GM12878 (cell line): ENCODE data around the gene RETREG1. TPM values are rescaled to one million over a fixed set of nuclear protein-coding genes. Genes with fewer than 3 reads are reported as not detected.

Experiments
- ATAC-seq: fragments of 200-7000 bp; cut with Tn5 transposase; 3 replicates; pipeline ENCODE4 v1.9.1; 2020; ENCODE audit warnings: mild to moderate bottlenecking, moderate library complexity
- BruUV-seq: library from RNA; stranded (reverse); fragments of 400-500 nt; replicated peaks from 2 replicates; lab custom pipeline; 2021; lab: Mats Ljungman, UMichigan
- CTCF ChIA-PET: fragments of 300-600 bp; sonication (Branson Sonifier 250); formaldehyde crosslinking; extraction: SDS; loops from one replicate; lab custom pipeline; 2021; ENCODE audit warnings: inconsistent platforms; lab: Yijun Ruan, JAX
- POLR2A ChIA-PET: fragments of 350-600 bp; formaldehyde crosslinking; extraction: SDS; loops from one replicate; lab custom pipeline; 2021; ENCODE audit warnings: inconsistent platforms; lab: Charles Lee
- RAD21 ChIA-PET: fragments of 300-600 bp; sonication (Branson Sonifier 250); formaldehyde crosslinking; loops from one replicate; lab custom pipeline; 2023; ENCODE audit warnings: antibody characterized with exemption; ENCODE audit not compliant: unreplicated experiment; lab: Charles Lee
- SMC1A ChIA-PET: fragments of 300-600 bp; sonication (Branson Sonifier 250); formaldehyde crosslinking; loops from one replicate; lab custom pipeline; 2023; ENCODE audit not compliant: unreplicated experiment, uncharacterized antibody; lab: Charles Lee
- DNase-seq: peaks from one replicate; pipeline ENCODE4 v3.0.0-alpha.2; 2011; ENCODE audit warnings: low read depth, low spot score
- FAIRE-seq: peaks from 3 replicates; lab custom pipeline; 2011; peaks lifted over from hg19 to GRCh38; lab: Jason Lieb, UNC
- H2AFZ ChIP-seq: 2 replicates; pipeline ENCODE4 v1.6.0; 2011; ENCODE audit warnings: low read depth, low read length, control low read depth; ENCODE audit not compliant: control insufficient read depth
- H3K27ac ChIP-seq: 2 replicates; pipeline ENCODE4 v1.5.1; 2011; ENCODE audit warnings: control low read depth; ENCODE audit not compliant: control insufficient read depth, insufficient read depth
- H3K27me3 ChIP-seq, 2 experiments: replicated peaks in 1 of 2; 2 replicates each; pipeline versions ENCODE4 v1.6.0 to v1.6.1; 2011; ENCODE audit warnings: low read length in 1 of 2; ENCODE audit not compliant: control insufficient read depth in 2 of 2, insufficient read depth in 2 of 2
- H3K36me3 ChIP-seq, 2 experiments: 2 replicates each; pipeline ENCODE4 v1.5.1; 2011; ENCODE audit warnings: low read length in 1 of 2; ENCODE audit not compliant: control insufficient read depth in 2 of 2, insufficient read depth in 2 of 2
- H3K4me1 ChIP-seq: 2 replicates; pipeline ENCODE4 v1.6.1; 2011; ENCODE audit warnings: mild to moderate bottlenecking, low read length, moderate library complexity, mixed read lengths; ENCODE audit not compliant: control insufficient read depth, insufficient read depth
- H3K4me2 ChIP-seq: 2 replicates; pipeline ENCODE4 v1.6.0; 2011; ENCODE audit warnings: control low read depth; ENCODE audit not compliant: control insufficient read depth, insufficient read depth
- H3K4me3 ChIP-seq: fragments of 200-600 bp; sonication (generic); 2 replicates; pipeline ENCODE4 v1.5.1; 2016
- H3K79me2 ChIP-seq: 2 replicates; pipeline ENCODE4 v1.6.0; 2011; ENCODE audit warnings: low read length; ENCODE audit not compliant: control insufficient read depth, insufficient read depth
- H3K9ac ChIP-seq: 2 replicates; pipeline ENCODE4 v1.8.0; 2011; ENCODE audit warnings: low read length, control low read depth, mixed read lengths; ENCODE audit not compliant: control insufficient read depth, insufficient read depth
- H3K9me3 ChIP-seq: replicated peaks from 3 replicates; pipeline ENCODE4 v1.5.1; 2011; ENCODE audit warnings: mild to moderate bottlenecking, low read length; ENCODE audit not compliant: control insufficient read depth, insufficient read depth
- H4K20me1 ChIP-seq: 2 replicates; pipeline ENCODE4 v1.6.0; 2011; ENCODE audit not compliant: control insufficient read depth, insufficient read depth
- JUNB ChIP-seq: IDR thresholded peaks from 2 replicates; pipeline ENCODE4 v1.6.1; 2016; ENCODE audit warnings: antibody characterized with exemption, mild to moderate bottlenecking
- NBN ChIP-seq: fragments of 450-650 bp; IDR thresholded peaks from 2 replicates; pipeline ENCODE4 v1.6.1; 2016
- POLR2A ChIP-seq: IDR thresholded peaks from 2 replicates; pipeline ENCODE4 v1.6.1; 2011; ENCODE audit warnings: low read depth, mild to moderate bottlenecking, low read length
- RCOR1 ChIP-seq: conservative IDR thresholded peaks from 2 replicates; pipeline ENCODE4 v1.6.1; 2012; ENCODE audit warnings: low read depth, low read length, improper control_type of control experiment
- SREBF2 ChIP-seq: IDR thresholded peaks from 2 replicates; pipeline ENCODE4 v1.6.1; 2012; ENCODE audit warnings: mild to moderate bottlenecking, low read length
- ZNF384 ChIP-seq: IDR thresholded peaks from 2 replicates; pipeline ENCODE4 v1.6.1; 2012; ENCODE audit warnings: low read depth, mild to moderate bottlenecking, low read length, improper control_type of control experiment, borderline replicate concordance
- WGBS: methylation state at CpG from one replicate; pipeline ENCODE4 v1.1.6; 2016; ENCODE audit warnings: low lambda C conversion rate; ENCODE audit not compliant: insufficient replicate concordance, insufficient coverage; ENCODE audit errors: missing lambda C conversion rate; 5-methylcytosine and 5-hydroxymethylcytosine counted together
- in situ Hi-C: fragments of 300-500 bp; cut with MboI; formaldehyde crosslinking; loops from 9 replicates; pipeline ENCODE4 v1.14.3; 2018; ENCODE audit warnings: mixed read lengths
- intact Hi-C: fragments of 100-400 bp; cut with micrococcal nuclease; formaldehyde crosslinking; loops from one replicate; pipeline ENCODE4 v1.14.2; 2022; ENCODE audit not compliant: unreplicated experiment
- polyA plus RNA-seq, 11 experiments: library from polyadenylated mRNA; depleted of rRNA in 4 of 11; unstranded in 6 of 11; stranded (reverse) in 5 of 11; fragments of >200 nt; fragmentation: Nextera tagmentation in 4 of 11; fragmentation: Illumina TruSeq in 1 of 11; extraction: Ambion mirVana in 4 of 11; extraction: Trizol in 1 of 11; gene quantifications; 1 replicate in 1 of 11; 2 replicates in 10 of 11; pipeline versions ENCODE4 v1.2.1 to v1.2.3, GENCODE V29; 2011 to 2016; ENCODE audit warnings: inconsistent platforms in 2 of 11, missing spikeins in 2 of 11, low read depth in 1 of 11
- total RNA-seq, 4 experiments: library from RNA; depleted of rRNA in 3 of 4; stranded (reverse); fragments of >200 nt in 3 of 4; fragmentation: Illumina TruSeq in 1 of 4; extraction: Trizol in 1 of 4; gene quantifications; 2 replicates each; pipeline versions ENCODE4 v1.2.1 to v1.2.3, GENCODE V29; 2013 to 2021
- TF ChIP-seq, protein P1 (sequence below): fragments of 450-650 bp; IDR thresholded peaks from 2 replicates; pipeline ENCODE4 v1.6.1; 2016; ENCODE audit warnings: mild to moderate bottlenecking
- TF ChIP-seq, protein P2 (sequence below): fragments of 450-650 bp; IDR thresholded peaks from 2 replicates; pipeline ENCODE4 v1.6.1; 2017; ENCODE audit warnings: mild to moderate bottlenecking, moderate library complexity

Gene RETREG1
- total and polyA plus RNA-seq, 10 of the 15 experiments (the other 5 are each of a cell fraction or from before 2014, with no cell fraction given): 3.9 to 8.9 (median 6.4) TPM

DNA sequence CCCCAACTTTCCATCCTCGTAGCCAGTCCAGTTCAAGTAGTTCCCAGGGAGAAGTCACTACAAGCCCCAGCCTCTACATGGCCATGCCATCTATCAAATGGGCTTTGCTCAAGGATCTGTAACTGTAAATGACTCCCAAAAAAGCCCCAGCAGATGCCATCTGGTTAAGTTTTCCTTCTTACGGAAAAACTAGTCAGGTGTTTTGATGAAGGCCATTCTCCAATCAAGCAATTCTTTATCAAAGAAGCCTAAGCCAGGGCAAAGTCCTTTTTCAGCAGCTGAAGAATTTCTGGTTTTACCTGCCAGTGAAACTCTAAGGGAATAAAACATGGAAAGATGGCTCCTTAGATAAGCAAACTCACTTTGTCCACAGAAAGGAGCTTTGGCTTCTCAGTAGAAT, 129.3 kb downstream of the RETREG1 start (continued):
- TF ChIP-seq, protein P1, sequence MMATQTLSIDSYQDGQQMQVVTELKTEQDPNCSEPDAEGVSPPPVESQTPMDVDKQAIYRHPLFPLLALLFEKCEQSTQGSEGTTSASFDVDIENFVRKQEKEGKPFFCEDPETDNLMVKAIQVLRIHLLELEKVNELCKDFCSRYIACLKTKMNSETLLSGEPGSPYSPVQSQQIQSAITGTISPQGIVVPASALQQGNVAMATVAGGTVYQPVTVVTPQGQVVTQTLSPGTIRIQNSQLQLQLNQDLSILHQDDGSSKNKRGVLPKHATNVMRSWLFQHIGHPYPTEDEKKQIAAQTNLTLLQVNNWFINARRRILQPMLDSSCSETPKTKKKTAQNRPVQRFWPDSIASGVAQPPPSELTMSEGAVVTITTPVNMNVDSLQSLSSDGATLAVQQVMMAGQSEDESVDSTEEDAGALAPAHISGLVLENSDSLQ: no peak
- TF ChIP-seq POLR2A: no peak
- no peak for TF ChIP-seq ZNF384
- TF ChIP-seq NBN: no peak
- TF ChIP-seq JUNB: no peak
- TF ChIP-seq SREBF2: no peak
- TF ChIP-seq RCOR1: no peak

DNA sequence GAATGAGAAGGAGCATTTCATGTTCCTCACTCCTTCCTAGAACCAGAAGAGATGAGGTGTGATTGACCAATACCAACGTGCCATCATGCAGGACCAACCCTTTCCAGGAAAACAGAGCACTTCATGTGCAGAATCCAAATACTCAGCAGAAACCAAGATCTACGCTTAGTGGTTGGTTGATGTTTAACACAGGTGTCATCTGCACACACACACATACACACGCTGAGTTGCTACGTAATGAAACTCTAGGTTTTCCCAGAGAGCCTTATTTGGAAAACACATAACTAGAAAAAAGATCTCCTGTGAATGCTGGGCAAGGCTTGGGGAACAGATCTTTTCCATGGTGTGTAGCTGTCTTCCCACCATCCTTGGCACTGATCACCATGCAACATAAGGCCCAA, 130.1 kb downstream of the RETREG1 start:
- POLR2A ChIA-PET: no interaction called here
- Histone ChIP-seq H3K27ac (no peak overlapping the region), H3K36me3 (no peaks in the 10 kb centered on the region), H3K79me2 (no peaks in the 10 kb centered on the region), H3K4me1 (no peaks in the 10 kb centered on the region), H4K20me1 (no peaks in the 10 kb centered on the region), H3K4me2 (no peak overlapping the region), H3K9me3 (no peaks in the 10 kb centered on the region), H3K27me3 (no peaks in the 10 kb centered on the region; a peak in 1 of 4 replicates), H2AFZ (no peak overlapping the region), H3K4me3 (no peak overlapping the region), H3K9ac (no peak overlapping the region)
- ATAC-seq (no peak), FAIRE-seq (no peak), DNase-seq (no peak)
- intact Hi-C loops: loop anchor here (5.0 kb wide), 1 partner anchor 716 kb away; no protein-coding TSS in a partner anchor
- 55% methylated on average over 4 of the region's 4 CpGs for WGBS
- CTCF ChIA-PET: no interaction called here
- no TSS peak for BruUV-seq
- RAD21 ChIA-PET: no interaction called here
- in situ Hi-C loops: no loop called here
- SMC1A ChIA-PET: no interaction called here
- TF ChIP-seq, protein P2, sequence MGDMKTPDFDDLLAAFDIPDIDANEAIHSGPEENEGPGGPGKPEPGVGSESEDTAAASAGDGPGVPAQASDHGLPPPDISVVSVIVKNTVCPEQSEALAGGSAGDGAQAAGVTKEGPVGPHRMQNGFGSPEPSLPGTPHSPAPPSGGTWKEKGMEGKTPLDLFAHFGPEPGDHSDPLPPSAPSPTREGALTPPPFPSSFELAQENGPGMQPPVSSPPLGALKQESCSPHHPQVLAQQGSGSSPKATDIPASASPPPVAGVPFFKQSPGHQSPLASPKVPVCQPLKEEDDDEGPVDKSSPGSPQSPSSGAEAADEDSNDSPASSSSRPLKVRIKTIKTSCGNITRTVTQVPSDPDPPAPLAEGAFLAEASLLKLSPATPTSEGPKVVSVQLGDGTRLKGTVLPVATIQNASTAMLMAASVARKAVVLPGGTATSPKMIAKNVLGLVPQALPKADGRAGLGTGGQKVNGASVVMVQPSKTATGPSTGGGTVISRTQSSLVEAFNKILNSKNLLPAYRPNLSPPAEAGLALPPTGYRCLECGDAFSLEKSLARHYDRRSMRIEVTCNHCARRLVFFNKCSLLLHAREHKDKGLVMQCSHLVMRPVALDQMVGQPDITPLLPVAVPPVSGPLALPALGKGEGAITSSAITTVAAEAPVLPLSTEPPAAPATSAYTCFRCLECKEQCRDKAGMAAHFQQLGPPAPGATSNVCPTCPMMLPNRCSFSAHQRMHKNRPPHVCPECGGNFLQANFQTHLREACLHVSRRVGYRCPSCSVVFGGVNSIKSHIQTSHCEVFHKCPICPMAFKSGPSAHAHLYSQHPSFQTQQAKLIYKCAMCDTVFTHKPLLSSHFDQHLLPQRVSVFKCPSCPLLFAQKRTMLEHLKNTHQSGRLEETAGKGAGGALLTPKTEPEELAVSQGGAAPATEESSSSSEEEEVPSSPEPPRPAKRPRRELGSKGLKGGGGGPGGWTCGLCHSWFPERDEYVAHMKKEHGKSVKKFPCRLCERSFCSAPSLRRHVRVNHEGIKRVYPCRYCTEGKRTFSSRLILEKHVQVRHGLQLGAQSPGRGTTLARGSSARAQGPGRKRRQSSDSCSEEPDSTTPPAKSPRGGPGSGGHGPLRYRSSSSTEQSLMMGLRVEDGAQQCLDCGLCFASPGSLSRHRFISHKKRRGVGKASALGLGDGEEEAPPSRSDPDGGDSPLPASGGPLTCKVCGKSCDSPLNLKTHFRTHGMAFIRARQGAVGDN: no peak
